Immature natural killer cell (primary cell): ENCODE data around the gene SIPA1L2. TPM values are rescaled to one million over a fixed set of nuclear protein-coding genes. Genes with fewer than 3 reads are reported as not detected.
A peak's percentile ranks its signal among the peaks of the same experiment; 100 is the strongest.

Experiments
- DNase-seq, 3 donors: peaks; one replicate each; pipeline ENCODE4 v3.0.0; 2022; ENCODE audit warnings: mixed read lengths in 1 of 3
- H3K27ac Mint-ChIP-seq, 6 donors: one replicate each; pipeline ENCODE4 v1.8.0; 2020; ENCODE audit warnings: mixed read lengths in 6 of 6, mild to moderate bottlenecking in 5 of 6, inconsistent platforms in 4 of 6, moderate library complexity in 3 of 6
- H3K27me3 Mint-ChIP-seq, 3 donors: one replicate each; pipeline ENCODE4 v1.8.0; 2020 to 2021; ENCODE audit warnings: low read depth in 3 of 3, mild to moderate bottlenecking in 3 of 3, mixed read lengths in 3 of 3, moderate library complexity in 3 of 3, inconsistent platforms in 1 of 3
- H3K36me3 Mint-ChIP-seq, 3 donors: one replicate each; pipeline ENCODE4 v1.8.0; 2020; ENCODE audit warnings: mixed read lengths in 3 of 3, inconsistent platforms in 2 of 3, mild to moderate bottlenecking in 2 of 3
- H3K4me1 Mint-ChIP-seq, 2 donors: one replicate each; pipeline ENCODE4 v1.8.0; 2020; ENCODE audit warnings: inconsistent platforms in 2 of 2, mild to moderate bottlenecking in 2 of 2, mixed read lengths in 2 of 2, moderate library complexity in 1 of 2
- H3K4me3 Mint-ChIP-seq, 5 donors: one replicate each; pipeline ENCODE4 v1.8.0; 2020; ENCODE audit warnings: mild to moderate bottlenecking in 5 of 5, mixed read lengths in 5 of 5, inconsistent platforms in 3 of 5, moderate library complexity in 3 of 5
- H3K9me3 Mint-ChIP-seq, 6 donors: one replicate each; pipeline ENCODE4 v1.8.0; 2020; ENCODE audit warnings: mild to moderate bottlenecking in 6 of 6, mixed read lengths in 6 of 6, inconsistent platforms in 4 of 6, moderate library complexity in 3 of 6
- polyA plus RNA-seq, 3 donors: library from polyadenylated mRNA; unstranded; fragments of 300-500 nt; fragmentation: Illumina TruSeq; gene quantifications; one replicate each; pipeline ENCODE4 v1.2.3, GENCODE V29; 2021

SIPA1L2 gene
- polyA plus RNA-seq, 3 donors from 2014 or later = 0.54 TPM; not detected in 2

DNA sequence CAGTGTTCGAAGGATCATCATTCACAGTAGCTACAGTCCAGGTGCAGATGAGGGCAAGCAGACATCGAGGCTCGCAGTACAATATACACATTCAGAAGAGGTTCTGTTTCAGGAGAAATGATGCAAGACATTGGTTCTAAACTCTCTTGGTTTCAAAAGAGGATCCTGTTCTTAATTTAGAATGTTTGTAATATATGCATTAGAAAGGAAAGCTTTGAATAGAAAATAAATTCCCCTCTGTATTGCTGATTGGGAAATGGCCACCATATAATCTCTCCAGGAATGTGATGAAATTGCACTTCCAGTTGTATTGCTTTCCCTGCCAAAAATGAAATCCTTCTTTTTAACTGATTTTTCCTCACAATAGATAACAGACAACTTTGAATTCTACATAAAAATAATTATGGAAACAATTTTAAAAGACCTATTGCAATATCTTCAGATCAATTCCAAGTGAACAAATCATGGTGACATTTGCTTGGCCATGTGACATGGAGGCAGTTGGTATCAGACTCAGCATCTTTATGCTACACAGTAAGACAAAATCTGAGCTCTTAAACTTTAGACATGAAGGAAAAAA is 27.6 kb upstream of the SIPA1L2 start:
- Mint-ChIP-seq H3K27me3 (peaks cover 0 to 5% (median 3%) of the 10 kb centered on the region in 3 donors), H3K36me3 (no peaks in the 10 kb centered on the region), H3K9me3 (no peaks in the 10 kb centered on the region), H3K27ac (peak overlapping the region in 1 of 6 donors; percentile 23), H3K4me1 (peaks cover 11 to 14% of the 10 kb centered on the region in 2 donors), H3K4me3 (no peak overlapping the region)
- no peak for DNase-seq

DNA sequence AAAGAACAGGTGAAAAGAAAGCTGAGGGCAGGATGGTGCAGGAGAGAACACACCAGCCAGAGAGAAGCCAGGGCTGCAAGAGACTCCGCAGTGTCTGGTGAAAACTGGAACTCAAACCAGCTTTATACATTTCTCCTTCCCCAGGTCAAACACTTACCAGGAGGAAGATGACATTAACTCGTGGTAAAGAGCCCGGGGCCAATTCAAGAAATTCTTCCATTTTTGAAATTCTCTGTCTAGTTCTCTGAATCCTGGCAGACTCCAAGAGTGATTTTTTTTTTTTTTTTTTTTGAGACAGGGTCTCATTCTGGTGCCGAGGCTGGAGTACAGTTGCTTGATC is 25.8 kb upstream of the SIPA1L2 start:
- Mint-ChIP-seq H3K36me3 (no peaks in the 10 kb centered on the region), H3K4me1 (peaks cover 11 to 14% of the 10 kb centered on the region in 2 donors), H3K27ac (no peak overlapping the region), H3K27me3 (peaks cover 0 to 11% (median 3%) of the 10 kb centered on the region in 3 donors), H3K9me3 (no peaks in the 10 kb centered on the region), H3K4me3 (peak overlapping the region in 1 of 5 donors; percentile 2)
- no peak for DNase-seq

DNA sequence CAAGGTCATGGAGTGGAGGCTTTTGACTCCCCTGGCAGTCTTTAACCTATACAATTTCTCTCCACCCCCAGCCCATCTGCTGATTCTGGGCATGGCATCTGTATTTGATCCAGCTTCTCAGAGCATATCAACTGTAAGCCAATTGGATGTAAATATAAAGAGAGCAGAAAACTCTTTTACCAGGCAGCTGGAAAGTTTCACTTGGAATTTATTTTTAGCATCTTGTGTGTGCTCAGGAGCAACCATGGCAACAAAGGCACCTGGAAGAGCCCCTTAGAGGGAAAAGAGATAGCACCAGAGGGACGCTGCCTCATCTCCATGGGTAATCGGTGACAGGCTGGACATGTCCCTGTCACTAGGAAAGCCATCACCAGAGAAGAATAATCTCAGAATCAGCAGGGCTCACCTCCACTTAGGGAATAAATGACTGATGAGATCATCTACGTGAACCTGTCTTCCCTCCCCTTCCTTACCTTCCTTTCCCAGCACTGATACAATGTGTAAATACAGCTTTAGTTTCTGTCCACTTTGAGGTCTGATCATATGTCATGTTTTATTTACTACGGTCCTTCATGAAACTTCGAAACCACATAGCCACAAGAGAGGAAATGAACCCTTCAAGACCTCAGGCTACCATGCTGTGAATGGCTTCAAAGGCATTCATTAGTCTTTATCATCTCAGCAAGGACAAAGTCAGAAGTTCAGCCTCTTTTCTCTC is 25.3 kb upstream of the SIPA1L2 start:
- Mint-ChIP-seq H3K4me1 (peaks cover 11 to 14% of the 10 kb centered on the region in 2 donors), H3K4me3 (peak overlapping the region in 1 of 5 donors; percentile 2), H3K27ac (no peak overlapping the region), H3K9me3 (no peaks in the 10 kb centered on the region), H3K36me3 (no peaks in the 10 kb centered on the region), H3K27me3 (peaks cover 0 to 11% (median 2%) of the 10 kb centered on the region in 3 donors)
- DNase-seq = peak; percentile 19 to 26 (median 22)

DNA sequence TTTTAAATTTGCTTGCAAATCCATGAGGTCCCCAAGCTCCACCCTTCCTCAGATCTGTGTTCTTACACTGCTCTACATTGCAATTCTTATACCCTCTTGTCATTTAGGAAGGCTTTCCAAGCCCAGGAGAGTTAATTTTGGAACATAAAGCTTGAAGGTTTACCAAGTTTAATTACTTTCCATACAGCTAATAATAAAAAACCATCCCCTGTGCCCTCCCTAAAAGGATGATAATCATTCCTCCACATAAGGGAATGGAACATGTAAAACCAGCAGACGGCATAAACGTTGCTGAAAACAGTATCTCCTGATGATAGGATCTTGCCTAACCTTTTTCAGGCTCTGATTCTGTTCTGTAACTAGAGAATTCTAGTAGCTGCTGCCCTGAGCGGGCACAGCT is 23.9 kb upstream of the SIPA1L2 start:
- H3K9me3 Mint-ChIP-seq = peaks cover 0 to under 1% (median 0%) of the 10 kb centered on the region in 6 donors
- no peak for DNase-seq
- H3K36me3 Mint-ChIP-seq = no peaks in the 10 kb centered on the region
- no peak overlapping the region for H3K4me3 Mint-ChIP-seq
- peaks cover 11 to 15% of the 10 kb centered on the region in 2 donors for H3K4me1 Mint-ChIP-seq
- peaks cover 0 to 11% (median 2%) of the 10 kb centered on the region in 3 donors for H3K27me3 Mint-ChIP-seq
- no peak overlapping the region for H3K27ac Mint-ChIP-seq

DNA sequence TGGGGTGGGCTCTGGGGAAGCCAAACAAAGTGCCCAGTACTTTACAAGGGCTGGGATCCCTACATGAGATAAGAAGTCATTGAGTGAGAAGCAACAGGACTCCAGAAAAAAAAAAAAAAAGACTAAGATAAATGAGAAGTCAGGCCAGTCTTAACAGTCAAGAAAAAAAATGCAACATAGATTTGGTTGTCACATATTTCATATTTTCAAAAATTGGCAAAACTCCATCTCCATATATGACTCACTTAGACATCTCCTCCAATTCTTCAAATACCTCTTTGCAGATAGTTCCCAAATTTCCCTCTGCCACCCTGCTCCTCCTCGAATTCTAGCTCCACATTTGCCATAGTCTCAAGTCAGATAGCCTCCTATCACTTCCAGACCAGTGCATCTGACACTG is 20.9 kb upstream of the SIPA1L2 start:
- H3K27ac Mint-ChIP-seq = no peak overlapping the region
- H3K36me3 Mint-ChIP-seq = no peaks in the 10 kb centered on the region
- peaks cover 0 to 1% (median 0%) of the 10 kb centered on the region in 6 donors for H3K9me3 Mint-ChIP-seq
- H3K27me3 Mint-ChIP-seq = peaks cover 0 to 11% (median 2%) of the 10 kb centered on the region in 3 donors
- peaks cover 19 to 21% of the 10 kb centered on the region in 2 donors for H3K4me1 Mint-ChIP-seq
- DNase-seq = no peak
- no peak overlapping the region for H3K4me3 Mint-ChIP-seq

DNA sequence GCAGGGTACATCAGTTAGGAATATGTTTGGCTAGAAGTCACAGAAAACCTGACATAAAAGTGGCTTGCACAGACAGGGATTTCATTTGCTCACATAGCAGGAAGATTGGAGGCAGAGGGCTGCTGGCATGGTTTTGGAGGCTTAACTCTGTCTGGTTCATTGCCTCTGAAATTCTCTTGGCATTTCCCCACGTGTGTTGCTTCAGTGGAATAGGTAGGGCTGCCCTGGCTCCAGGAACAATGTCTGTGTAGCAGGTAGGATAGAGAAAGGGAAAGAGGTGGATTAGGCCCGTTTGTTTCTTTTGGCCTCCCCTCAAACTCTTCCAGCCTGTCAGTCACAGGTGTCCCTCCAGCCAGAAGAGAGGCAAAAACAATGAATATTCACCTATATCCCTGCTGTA is 20.5 kb upstream of the SIPA1L2 start:
- no peak overlapping the region for H3K27ac Mint-ChIP-seq
- H3K4me3 Mint-ChIP-seq = no peak overlapping the region
- H3K36me3 Mint-ChIP-seq = no peaks in the 10 kb centered on the region
- DNase-seq = no peak
- peaks cover 0 to 1% (median 0%) of the 10 kb centered on the region in 6 donors for H3K9me3 Mint-ChIP-seq
- peaks cover 15 to 17% of the 10 kb centered on the region in 2 donors for H3K4me1 Mint-ChIP-seq
- H3K27me3 Mint-ChIP-seq = peaks cover 0 to 14% (median 2%) of the 10 kb centered on the region in 3 donors

DNA sequence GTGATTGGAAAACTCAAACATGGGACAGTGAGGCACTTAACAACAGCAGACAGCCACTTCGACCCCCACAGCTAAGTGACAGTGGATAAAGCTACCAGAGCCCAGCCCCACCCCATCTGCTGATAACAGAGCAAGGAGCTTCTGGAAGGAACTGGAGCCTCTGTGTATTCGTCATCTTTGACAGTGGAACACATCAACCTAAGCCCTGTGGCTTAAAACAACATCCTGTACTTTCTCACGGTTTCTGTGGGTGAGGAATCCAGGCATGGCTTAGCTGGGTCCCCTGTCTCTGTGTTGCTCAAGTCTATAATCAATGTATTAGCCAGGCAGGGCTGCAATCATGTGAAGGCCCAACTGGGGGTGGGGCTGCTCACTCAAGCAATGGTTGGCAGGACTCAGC is 18.4 kb upstream of the SIPA1L2 start:
- Mint-ChIP-seq H3K27ac (no peak overlapping the region), H3K27me3 (peaks cover 0 to 13% (median 2%) of the 10 kb centered on the region in 3 donors), H3K4me3 (no peak overlapping the region), H3K4me1 (peaks cover 9 to 10% of the 10 kb centered on the region in 2 donors), H3K9me3 (peaks cover 0 to 1% (median 0%) of the 10 kb centered on the region in 6 donors), H3K36me3 (no peaks in the 10 kb centered on the region)
- peak; percentile 8 to 34 (median 30) for DNase-seq

DNA sequence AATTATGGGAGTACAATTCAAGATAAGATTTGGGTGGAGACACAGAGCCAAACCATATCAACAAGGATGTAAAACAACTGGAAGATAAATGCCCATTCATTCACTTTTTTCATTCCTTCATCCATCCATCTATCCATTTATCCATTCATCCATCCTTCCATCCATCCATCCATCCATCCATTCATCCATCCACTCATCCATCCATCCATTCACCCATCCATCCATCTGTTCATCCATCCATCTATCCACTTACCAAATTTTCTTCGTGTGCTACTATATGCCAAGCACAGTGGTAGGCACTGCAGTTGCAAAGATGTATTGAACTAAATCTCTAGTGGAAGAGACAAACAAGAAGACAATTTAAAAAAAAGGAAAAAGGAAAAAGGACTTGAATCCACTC is 14.3 kb upstream of the SIPA1L2 start:
- H3K4me3 Mint-ChIP-seq = no peak overlapping the region
- H3K9me3 Mint-ChIP-seq = peaks cover 0 to 1% (median 0%) of the 10 kb centered on the region in 6 donors
- H3K4me1 Mint-ChIP-seq = peaks cover 8 to 10% of the 10 kb centered on the region in 2 donors
- DNase-seq = no peak
- H3K36me3 Mint-ChIP-seq = no peaks in the 10 kb centered on the region
- H3K27me3 Mint-ChIP-seq = peaks cover 0 to 10% (median 2%) of the 10 kb centered on the region in 3 donors
- no peak overlapping the region for H3K27ac Mint-ChIP-seq

DNA sequence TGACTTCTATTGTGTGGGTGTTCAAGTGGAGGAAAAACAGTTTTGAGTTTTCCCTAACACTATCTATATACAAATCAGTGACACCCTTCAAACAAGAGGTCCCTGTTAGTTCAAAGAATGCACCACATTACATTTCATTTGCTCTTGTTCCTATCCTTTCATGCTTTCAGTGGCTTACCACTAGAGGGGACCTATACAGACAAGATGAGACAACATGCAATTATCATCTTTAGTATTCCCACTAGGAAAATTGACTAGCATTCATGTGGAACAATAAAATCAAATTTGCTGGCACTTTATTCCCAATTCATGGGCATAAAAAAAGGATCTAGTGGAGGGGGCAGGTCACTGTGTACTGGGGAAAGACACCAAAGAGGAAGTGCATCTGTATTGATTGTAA is 13.3 kb upstream of the SIPA1L2 start:
- H3K4me1 Mint-ChIP-seq = peaks cover 3 to 5% of the 10 kb centered on the region in 2 donors
- H3K36me3 Mint-ChIP-seq = no peaks in the 10 kb centered on the region
- no peaks in the 10 kb centered on the region for H3K9me3 Mint-ChIP-seq
- peaks cover 0 to 10% (median 2%) of the 10 kb centered on the region in 3 donors for H3K27me3 Mint-ChIP-seq
- H3K27ac Mint-ChIP-seq = no peak overlapping the region
- no peak overlapping the region for H3K4me3 Mint-ChIP-seq
- no peak for DNase-seq

DNA sequence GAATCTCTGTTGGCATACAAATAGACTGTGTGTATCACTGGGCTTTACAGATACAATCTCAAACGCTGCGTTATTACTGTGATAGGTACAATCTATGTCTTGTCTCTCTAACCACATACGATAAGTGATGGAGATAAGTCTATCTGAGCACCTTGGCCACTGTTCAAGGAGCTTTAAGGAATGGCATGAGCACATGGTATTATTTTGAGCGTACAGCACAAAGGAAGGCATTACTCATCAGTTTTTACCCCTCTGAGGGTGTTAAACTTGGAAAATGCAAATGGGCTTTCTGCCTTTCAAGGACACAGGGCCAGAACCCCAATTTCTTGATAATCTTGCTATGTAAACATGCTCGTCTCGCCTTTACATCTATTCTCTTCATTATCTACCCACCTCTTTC is 11.6 kb upstream of the SIPA1L2 start:
- no peak for DNase-seq
- no peak overlapping the region for H3K4me3 Mint-ChIP-seq
- H3K4me1 Mint-ChIP-seq = no peaks in the 10 kb centered on the region
- H3K27ac Mint-ChIP-seq = no peak overlapping the region
- peaks cover 0 to 10% (median 0%) of the 10 kb centered on the region in 3 donors for H3K27me3 Mint-ChIP-seq
- H3K9me3 Mint-ChIP-seq = no peaks in the 10 kb centered on the region
- no peaks in the 10 kb centered on the region for H3K36me3 Mint-ChIP-seq

DNA sequence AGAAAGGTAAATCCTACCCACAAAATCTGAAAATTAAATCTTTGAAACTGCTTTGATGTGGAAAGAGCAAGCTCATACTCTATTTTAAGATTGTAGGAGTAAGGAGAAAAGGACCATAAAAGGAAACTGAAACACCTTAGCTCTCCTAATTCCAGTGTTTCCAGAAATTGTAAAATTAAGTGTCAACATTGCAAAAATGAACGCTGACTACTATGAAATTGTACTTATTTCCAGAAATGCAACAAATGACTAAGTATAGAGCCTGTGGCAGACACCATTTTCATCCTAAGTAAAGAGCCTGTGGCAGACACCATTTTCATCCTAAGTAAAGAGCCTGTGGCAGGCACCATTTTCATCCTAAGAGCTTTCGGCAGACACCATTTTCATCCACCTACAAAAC is 6.9 kb upstream of the SIPA1L2 start:
- H3K27me3 Mint-ChIP-seq = peaks cover 3 to 10% (median 6%) of the 10 kb centered on the region in 3 donors
- no peaks in the 10 kb centered on the region for H3K9me3 Mint-ChIP-seq
- no peaks in the 10 kb centered on the region for H3K4me1 Mint-ChIP-seq
- H3K27ac Mint-ChIP-seq = no peak overlapping the region
- no peak overlapping the region for H3K4me3 Mint-ChIP-seq
- H3K36me3 Mint-ChIP-seq = no peaks in the 10 kb centered on the region
- DNase-seq = no peak

DNA sequence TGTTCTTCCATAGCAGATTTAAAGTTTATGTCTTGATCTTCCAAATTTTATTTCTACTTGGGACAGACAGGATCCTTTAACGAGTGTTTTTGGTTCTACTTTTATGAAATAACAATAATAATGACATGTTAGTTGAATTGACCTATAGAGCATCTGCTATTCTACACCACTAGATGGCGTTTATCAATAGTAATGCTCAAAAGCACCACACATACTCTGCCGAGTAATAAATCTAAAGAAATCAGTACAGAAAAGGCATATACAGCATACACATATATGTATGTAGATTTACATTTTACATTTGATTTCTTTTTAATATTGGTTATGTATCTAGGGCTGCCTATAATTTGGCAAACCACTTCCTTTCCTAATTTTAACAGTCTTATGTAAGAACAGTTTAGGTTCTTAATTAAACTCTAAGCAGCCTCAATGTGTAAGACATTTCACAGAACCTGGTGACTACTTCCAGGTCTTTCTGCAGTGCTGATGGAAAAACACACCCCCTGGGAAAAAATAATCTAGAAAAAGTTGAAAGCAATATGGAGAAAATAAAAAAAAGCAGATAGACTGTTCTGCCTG is 5.9 kb upstream of the SIPA1L2 start:
- DNase-seq = peak; percentile 25 to 39 (median 33)
- Mint-ChIP-seq H3K4me1 (peaks cover 3 to 4% of the 10 kb centered on the region in 2 donors), H3K27me3 (peaks cover 3 to 6% (median 6%) of the 10 kb centered on the region in 3 donors), H3K27ac (no peak overlapping the region), H3K9me3 (no peaks in the 10 kb centered on the region), H3K36me3 (no peaks in the 10 kb centered on the region), H3K4me3 (no peak overlapping the region)

DNA sequence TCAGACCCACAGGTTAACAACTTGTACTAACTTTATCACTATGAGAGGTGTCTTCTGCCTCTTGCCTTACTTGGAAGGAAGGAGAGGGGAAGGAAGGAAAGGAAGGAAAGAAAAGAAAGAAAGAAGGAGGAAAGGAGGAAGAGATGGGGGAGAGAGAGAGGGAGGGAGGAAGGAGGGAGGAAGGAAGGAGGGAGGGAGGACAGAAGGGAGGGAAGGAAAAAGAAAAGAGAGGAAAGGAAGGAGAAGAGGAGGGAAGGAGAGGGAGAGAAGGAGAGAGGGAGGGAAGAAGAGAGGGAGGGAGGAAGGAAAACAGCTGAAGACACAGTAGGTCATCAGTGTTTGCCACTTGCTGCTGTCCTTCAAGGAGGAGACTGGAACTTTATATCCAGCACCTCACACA is 5.3 kb upstream of the SIPA1L2 start:
- Mint-ChIP-seq H3K27me3 (peaks cover 3 to 9% (median 4%) of the 10 kb centered on the region in 3 donors), H3K27ac (no peak overlapping the region), H3K4me1 (peaks cover 7 to 8% of the 10 kb centered on the region in 2 donors), H3K4me3 (no peak overlapping the region), H3K9me3 (no peaks in the 10 kb centered on the region), H3K36me3 (no peaks in the 10 kb centered on the region)
- DNase-seq = no peak

DNA sequence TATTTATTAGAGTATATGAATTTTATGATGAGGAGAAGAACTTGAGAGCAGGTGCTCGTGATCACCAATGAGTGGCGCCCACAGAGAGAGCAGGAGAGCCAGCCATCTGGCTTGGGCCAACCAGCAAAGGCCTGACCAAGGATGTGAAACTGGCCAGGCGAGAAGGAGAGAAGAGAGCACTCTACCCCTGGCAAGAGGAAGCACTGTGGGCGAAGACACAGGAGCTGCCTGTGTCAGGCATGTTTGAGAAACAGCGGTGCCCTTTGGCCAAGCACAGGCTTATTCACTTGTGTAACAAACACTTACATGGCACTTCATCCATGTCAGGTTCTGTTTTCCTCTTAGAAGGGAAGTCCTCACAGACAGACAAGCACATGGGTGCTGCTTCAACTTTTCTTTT is 4.2 kb upstream of the SIPA1L2 start:
- no peak for DNase-seq
- H3K9me3 Mint-ChIP-seq = no peaks in the 10 kb centered on the region
- no peak overlapping the region for H3K27ac Mint-ChIP-seq
- H3K27me3 Mint-ChIP-seq = peaks cover 3 to 9% (median 6%) of the 10 kb centered on the region in 3 donors
- H3K4me1 Mint-ChIP-seq = peaks cover 10 to 11% of the 10 kb centered on the region in 2 donors
- no peak overlapping the region for H3K4me3 Mint-ChIP-seq
- no peaks in the 10 kb centered on the region for H3K36me3 Mint-ChIP-seq
